NCI-H187 (cell line): ENCODE measurements around the gene THSD7B.

Experiments
- DNase-seq, 2 experiments: peaks; one replicate each; lab custom pipeline; 2025; lab: John Stamatoyannopoulos, UW

THSD7B gene

DNA sequence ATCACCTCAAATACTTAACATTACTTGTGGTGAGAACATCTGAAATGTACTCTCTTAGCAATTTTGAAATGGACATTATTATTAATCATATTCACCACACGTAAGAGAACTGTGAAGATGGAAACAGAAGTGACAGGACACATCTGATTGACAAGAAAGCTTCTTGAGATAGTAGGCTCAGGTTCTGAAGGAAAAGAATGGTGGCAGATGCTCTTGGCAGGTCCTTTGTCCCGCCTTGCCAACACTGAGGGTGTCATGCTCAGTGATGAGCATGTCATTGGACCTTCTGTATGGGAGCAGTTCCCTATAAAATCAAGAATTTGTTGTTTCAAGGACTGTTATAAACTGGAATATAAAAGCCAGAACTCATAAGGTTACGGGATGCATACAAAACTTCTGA lies 428.1 kb downstream of the THSD7B start:
- no peak for DNase-seq

DNA sequence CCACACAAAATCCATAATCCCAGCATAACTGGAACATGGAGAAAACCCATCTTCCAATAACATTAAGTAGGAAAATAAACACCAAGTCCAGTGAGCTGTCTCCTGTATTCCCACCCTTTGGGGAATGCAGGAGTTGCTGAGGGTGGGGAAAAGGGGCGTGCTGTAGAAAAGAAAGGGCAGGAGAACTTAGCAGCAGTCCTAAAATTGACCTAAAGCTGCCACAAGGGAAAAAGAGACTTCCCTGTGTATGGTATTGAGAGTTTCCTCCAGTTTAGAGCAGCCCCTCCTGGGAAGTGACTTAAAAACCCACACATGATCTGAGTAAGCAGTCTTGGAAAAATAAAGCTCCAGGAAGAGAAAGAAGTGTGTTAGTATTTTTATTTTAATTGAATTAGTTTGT lies 428.8 kb downstream of the THSD7B start:
- DNase-seq: no peak

DNA sequence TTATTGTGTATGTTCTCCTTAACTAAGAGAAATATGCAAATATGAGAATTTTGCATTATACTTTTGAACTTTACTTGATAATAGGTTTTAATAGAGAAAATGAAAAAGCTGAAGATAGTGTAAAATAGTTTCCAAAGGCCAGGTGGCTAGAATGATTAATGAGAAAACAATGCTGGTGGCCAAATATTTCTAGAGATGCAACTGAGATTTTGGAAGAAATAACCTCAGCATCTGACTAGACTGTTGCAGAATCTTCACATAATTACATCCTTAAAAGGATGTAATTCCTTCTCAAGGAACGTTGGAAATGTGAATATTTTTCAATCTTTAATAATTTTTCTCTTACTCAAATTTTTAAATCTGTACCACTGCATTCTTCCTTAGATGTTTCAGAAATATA lies 434.4 kb downstream of the THSD7B start:
- DNase-seq: no peak

DNA sequence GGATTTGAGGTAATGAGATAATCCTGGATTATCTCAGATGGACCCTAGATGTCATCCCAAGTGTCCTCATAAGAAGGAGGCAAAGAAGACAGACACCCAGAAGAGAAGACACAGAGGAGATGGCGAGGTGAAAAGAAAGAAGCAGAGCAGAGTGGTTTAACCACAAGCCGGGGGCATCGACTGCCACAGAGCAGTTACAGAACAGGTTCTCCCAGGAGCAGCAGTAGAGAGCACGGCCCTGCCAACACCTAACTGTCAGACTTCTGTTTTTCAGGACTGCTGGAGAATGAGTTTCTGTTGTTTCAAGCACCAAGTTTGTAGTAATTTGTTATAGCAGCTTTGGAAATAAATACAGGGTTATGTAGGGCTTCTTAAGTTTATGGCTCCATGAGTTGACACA lies 437.0 kb downstream of the THSD7B start:
- no peak for DNase-seq

DNA sequence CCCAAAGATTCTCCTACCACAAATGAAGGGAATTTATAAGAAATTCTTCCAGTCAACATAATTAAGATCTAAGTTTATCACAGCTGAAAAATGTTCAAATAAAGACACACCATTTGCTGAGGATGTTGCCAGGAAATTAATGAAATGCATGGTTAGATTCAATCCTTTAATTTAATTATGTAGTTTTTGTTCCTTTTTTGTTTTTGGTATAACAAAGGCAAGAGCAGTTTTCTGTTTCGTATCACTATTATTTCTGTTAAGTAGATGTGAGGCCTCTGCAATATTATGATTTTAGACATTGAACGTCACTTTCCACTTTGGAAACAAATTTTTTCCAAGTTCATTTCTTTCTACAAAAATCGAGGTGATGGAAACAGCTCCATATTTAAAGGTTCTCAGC lies 440.0 kb downstream of the THSD7B start:
- no peak for DNase-seq

DNA sequence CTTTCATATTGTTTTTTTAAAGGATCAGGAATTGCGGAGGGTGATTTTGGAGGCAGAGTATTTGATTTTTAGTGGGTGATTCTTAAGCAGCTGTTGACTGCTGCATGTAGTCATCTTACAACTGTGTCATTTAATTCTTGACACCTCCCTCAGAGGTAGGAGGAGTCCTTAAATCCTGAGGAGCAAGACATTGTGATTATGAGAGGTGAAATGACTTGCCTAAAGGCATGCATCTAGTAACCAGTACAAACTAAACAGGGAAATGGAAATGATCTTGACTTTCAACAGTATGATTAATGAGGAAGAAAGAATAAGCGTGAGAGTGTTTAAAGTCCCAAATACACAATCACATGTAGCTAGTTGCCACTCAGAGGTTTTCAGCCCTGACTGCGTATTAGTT lies 440.7 kb downstream of the THSD7B start:
- DNase-seq: no peak

DNA sequence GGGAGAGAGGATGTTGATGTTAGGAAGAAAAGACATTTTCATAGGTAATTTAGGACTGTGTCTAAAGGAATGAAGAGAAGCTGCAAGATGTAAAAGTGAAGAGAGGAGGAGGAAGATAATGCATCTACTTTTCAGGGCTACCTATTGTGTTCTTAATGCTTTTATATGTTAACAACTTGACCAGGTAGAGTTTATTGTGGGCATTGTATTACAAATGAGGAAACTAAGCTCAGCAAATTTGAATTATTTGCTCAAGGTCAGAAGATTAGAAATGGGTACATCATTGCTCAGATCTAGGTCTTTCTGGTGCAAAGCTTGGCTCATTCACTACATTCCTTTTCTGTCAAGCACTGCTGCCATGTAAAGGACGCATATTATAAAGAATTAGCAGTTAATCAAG lies 441.7 kb downstream of the THSD7B start:
- no peak for DNase-seq

DNA sequence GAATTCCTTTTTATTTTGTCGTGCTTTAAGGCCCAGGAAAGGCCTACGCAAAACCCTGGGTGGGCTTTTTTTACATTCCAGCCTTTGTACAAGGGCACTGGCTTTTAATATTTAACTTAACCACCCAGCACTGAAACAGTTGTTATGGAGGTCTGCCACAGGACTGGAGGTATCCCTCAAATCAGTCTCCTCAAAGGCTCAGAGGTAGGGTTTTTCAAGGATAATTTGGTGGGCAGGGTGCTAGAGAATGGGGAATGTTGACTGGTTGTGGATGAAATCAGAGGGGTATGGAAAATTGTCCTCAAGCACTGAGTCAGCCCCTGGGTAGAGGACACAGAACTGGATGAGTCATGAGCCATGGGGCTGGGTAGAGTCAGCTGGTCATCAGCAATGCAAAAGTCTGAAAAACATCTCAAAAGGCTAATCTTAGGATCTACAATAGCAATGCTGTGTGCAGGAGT lies 443.1 kb downstream of the THSD7B start:
- DNase-seq: no peak

DNA sequence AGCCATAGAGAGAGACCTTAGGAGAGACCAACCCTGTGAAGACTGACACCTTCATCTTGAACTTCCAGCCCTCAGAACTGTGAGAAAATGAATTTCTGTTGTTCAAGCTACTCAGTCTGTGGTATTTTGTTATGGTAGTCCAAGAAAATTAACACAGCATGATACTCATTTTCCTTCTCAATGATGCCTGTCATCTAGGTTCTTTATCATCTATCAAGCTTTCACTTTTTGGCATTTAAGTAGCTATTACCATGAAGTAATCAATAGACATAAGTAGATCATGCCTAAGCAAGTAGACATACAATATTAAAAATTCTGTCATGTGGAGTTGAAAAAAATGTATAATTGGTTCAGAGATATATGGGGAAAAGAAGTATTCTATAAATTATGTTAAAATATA lies 444.7 kb downstream of the THSD7B start:
- no peak for DNase-seq

DNA sequence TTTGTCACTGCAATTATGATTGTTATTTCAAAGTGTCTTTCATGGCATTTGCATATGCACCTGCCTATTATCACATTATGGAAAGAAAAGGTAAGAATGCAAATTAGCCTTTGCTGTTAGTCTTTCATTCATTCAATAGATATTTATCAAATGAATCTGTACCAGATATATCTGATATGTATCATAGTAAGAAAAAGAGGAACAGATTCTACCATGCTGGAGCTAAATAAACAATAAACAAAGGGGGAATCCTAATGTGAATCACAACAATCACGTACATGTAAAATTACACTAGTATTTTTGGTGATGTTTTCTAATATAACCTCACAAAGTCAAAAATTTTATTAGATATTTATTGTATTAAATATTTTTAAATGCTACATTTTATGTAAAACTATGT lies 446.4 kb downstream of the THSD7B start:
- no peak for DNase-seq

DNA sequence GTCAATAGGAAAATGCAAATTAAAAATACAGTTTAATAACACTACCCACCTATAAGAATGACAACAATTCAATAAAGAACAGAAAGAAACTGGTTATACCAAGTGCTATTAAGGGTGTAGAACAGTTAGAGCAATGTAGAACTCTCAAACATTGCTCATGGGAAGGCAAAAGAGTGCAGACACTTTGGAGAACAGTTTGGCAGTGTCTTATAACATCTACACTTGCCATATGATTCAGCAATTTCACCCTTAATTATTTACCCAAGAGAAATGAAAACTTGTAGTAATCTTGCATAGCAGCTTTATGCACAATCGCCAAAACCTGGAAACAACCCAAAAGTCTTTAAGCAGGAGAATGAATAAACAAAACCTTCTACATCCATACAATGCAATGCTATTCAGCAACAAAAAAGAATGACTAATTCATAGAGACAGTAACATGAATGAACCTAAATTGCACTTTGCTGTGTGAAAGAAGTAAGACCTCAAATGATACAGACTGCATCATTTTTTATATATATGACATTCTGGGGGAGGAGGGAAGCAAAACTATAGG lies 455.2 kb downstream of the THSD7B start:
- no peak for DNase-seq

DNA sequence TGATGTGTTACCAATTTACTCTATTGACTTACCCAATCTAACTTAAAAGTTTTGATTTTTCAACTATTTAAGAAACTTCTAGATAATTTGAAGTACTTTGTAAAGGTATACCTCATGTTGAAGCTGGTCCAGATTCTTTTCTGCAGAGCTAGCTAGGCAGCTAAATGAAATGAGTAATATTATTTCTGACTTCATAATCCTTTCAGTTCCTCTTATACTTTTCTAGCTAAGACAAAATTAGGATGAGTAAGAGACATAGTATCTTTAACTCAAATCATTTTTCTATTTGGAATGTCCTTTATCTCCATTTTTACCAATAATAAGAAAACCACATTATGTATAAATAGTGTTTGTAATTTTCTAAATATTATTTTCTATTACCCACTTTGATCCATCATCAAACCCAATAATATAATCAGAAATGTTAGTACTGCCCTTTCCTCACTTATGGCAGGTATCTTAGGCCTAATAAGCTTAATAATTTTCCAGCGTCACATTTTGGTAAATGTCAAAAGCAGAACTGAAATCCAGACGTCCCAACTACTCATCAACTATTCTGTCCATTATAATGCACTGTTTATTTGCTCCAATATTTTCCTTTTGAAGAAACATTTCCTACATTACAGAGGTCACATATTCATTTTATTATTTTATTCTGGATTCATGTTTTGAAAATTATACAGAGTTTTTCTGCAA lies 456.6 kb downstream of the THSD7B start:
- DNase-seq: no peak

DNA sequence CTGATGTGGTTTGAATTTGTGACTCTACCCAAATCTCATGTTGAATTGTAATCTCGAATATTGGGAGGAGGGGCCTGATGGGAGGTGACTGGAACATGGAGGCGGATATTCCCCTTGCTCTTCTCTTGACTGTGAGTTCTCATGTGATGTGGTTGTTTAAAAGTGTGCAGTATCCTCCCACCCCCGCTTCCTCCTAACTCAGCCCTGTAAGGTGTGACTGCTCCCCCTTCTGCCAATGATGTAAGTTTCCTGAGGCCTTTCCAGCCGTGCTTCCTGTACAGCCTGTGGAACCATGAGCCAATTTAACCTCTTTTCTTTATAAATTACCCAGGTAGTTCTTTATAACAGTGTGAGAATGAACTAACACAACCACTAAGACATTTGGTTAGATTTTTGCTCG lies 458.4 kb downstream of the THSD7B start:
- DNase-seq: no peak

DNA sequence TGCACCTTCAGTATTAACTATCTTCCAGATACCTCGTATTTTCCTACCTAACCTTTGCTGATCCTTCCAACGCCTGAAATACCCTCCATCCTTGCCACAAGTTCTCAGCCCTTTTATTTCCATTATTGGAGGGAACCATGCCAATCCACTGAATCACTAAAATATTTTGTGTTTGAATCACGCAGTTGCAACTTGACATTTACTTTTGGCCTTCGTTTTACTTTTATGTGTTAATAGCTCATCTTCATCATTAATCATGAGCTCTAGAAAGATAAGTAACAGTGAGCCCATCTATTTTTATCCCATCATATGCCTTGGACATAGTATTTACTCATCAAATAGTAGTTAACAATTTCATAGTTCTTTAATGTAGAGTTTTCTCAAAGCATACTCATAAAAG lies 463.2 kb downstream of the THSD7B start:
- no peak for DNase-seq

DNA sequence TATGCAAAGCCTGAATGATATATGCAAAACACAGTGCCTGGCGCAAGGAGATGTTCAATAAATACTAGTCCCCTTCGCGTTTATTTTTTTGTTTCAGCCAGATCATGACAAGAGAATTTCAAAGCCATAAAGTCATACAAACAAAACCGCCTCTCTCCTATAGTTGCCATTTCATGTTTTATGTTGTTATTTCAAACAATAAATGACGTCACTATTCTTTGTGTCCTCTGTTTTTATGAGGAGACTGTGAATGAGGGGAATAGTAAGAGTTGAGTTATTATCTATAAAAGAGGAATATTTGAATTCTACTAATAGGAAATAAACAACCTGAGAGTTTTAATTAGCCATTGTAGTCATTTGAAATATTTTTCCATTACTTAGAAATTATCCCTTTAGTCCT lies 464.5 kb downstream of the THSD7B start:
- no peak for DNase-seq

DNA sequence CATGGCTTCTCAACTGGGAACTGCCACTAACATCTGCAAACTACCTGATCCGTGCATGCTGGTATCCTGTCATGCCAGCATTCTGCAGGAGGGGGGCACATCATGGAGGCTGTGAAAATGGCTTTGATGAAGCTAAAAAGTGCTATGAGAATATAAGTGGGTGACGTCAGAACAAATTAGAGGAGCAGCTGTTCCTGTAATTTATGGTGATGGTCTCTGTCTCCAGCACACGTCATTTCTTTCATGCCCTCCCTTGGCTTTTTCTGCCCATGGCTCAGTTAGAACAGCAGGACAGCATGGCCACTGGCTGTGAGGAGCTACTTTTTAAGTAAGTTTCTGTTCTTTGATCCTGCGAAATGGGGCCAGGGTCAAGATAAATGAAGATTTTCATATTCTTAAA lies 466.3 kb downstream of the THSD7B start:
- no peak for DNase-seq

DNA sequence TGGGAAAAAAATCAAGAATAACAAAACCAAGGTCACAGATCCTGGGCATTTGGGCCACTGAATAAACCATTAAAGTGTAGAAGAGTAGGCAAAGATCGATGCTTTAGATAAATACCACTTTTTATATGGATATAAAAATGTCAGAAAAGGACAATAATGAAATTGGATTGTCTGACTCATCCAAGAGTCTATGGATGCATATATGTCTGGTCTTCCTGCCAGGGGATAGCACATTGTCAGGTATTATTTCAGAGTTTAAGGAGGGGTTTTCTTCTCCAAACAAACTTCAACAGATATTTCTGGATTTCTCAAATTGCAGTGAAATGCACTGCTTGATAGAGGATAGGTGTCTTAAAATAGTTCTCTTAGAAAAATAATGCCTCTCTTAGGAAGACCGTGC lies 466.7 kb downstream of the THSD7B start:
- no peak for DNase-seq

DNA sequence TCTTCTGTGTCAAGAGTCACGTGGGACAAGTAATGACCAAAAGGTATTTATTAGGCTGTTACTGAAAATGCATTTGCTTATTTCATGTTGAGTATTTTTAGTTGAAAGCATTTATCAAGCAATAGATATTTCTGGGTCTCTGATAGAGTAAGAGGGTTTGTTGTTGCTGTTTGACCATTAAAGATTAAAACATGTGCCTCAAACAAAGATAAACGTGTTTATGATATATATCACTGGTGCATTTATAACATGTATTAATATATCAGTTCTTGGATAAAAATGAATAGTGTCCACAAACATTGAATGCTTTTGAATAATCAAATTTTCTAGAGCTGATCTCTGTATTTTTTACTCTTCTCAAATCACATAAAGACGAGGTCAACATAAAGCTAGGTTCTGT lies 467.7 kb downstream of the THSD7B start:
- DNase-seq: no peak

DNA sequence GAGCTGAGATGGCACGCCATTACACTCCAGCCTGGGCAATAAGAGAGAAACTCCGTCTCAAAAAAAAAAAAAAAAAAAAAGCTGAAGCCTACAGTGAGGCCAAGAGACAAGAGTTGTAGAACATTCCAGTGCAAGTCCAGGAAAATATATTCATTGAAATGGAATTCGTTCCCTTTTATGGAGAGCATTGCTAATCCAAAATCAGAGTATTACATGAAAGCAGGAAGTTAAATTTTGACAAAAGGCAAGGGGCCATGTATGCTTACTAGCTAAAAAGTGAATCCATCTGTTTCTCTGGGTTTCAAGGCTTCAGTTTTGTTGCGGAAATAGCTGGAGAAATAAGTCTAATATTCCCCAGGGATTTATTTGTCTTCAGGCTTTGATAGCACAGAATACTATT lies 471.7 kb downstream of the THSD7B start:
- DNase-seq: no peak

DNA sequence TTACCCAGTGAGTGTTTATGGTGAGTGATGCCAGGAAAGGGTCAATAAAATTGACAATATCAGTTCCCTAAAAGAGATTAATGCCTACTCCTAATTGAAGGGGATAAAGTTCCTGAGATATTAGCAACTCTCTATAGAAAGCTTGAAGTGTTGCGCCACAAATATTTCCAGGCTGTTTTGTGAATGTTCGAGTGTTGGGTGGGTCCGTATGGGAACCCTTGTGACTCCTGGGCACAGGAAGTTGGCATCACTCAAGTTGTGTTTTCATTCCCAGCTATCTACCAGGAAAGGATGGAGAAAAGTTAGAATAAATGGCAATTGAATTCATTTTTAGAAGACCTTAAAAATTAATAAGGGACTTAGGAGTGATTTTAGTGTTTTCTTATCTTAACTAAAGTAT lies 472.7 kb downstream of the THSD7B start:
- no peak for DNase-seq

DNA sequence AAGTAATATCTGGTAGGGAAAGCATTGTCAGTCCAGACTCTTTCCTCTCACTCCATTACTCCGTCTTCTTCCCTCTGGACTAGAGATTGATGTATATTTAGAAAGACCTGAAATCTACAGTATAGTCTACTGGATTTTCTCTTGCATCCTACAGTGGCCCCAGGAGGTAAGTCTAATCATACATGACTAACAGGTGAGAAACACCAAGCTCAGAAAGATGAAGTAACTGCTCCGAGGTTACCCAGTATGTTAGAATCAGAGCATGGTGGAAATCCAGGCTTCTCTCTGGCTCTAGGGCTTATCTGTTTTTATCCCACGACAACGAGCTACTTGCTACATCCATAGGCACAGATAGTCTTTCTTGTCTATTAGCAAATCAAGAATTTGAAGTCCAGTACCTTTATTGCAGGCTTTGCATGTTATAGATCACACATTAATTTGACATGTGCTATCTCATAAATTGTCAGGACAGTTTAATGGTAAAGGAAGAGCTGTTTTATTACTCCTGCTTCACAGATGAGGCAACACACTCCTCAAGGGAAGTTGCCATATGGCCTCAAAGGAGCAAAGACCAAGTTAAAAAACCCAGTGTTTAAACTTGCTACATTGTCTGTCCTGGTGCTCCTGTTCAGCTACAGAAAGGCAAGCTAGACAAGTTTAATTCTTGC lies 484.3 kb downstream of the THSD7B start:
- no peak for DNase-seq

DNA sequence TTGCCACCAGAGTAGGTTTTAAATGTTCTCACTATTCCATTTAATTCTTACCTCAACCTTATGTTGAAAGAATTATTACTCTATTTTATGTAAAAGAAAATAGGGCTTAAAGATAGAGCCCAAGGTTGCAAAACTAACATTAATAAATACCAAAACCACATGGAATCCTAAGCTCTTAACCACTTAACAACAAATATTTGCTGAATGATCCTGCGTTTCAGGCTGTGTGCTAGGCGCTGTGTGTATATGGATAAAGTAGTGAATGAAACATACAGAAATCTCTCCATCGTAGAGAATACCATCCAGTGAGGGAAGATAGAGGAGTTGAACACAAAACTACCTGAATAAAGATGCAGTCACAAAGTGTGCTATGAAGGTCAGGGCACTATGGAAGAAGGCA lies 485.1 kb downstream of the THSD7B start:
- no peak for DNase-seq

DNA sequence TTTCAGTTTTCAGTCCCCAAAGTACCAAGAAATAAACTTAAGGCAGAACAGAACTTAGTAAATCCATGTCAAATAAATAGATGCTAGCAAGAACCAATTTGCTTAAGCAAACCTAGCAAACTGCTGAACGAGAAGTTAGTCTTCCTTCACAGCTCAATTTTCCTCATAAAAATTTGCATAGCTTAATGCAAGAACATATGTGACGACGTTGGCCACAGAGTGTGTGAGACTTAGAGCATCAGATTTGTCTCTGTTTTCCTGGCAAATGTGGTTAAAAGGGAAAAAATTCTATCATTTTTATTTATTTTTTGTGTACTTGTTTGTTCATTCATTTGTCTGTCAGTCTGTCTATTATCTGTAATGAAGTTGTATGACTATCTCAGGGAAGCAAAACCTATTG lies 485.7 kb downstream of the THSD7B start:
- no peak for DNase-seq

DNA sequence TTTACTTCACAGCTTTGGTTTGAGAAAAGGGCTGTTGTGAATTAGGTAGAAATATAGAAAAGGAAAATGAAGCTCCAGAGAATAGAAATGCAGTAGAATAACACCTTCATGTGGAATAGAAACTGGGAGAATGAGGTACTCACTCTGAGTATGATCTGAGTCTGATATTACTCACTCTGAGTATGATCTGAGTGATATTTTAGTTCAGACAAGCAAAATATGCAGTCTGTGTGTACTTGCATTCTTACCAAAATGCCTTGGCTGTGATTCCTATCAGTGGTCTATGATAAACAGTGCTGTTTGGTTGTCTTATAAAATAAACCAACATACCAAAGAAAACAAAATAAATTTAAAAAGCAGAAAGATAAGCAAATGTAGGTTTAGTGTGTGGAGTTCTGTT lies 487.6 kb downstream of the THSD7B start:
- DNase-seq: no peak
